ENCODE measurements around the gene NUP85.

- TF ChIP-seq CTCF (IDR thresholded peaks at IDR 0.05; ENCODE audit: insufficient read depth, low read depth, low read length) = no peak
- no peak for TF ChIP-seq EZH2 (IDR thresholded peaks at IDR 0.05; ENCODE audit: insufficient read depth, low read length)
Measured at GRCh38 chr17:75182569-75183436, 22.7 kb upstream of the NUP85 start, which contains the start of gene SUMO2.
